GM19372 (cell line): ENCODE results near the gene RPL27.

Source experiments
- ATAC-seq: cut with Tn5 transposase; IDR thresholded peaks from one replicate; pipeline ENCODE4 v1.9.1; 2021; ENCODE audit warnings: mild to moderate bottlenecking, low read depth, moderate library complexity; ENCODE audit not compliant: unreplicated experiment

The RPL27 gene

GRCh38 chr17:43020030-43020621 lies 21.9 kb downstream of the RPL27 start:
- ATAC-seq: no peak

GRCh38 chr17:43020789-43021740 lies 22.8 kb downstream of the RPL27 start:
- no peak for ATAC-seq

- ATAC-seq: peak; percentile 46
Measured at GRCh38 chr17:43021741-43022512, 23.7 kb downstream of the RPL27 start, which contains the start of gene VAT1. Gene VAT1 (minus strand): TSS chr17:43022385. CDS start chr17:43022322, 63 bp downstream.

- ATAC-seq: no peak
Measured at GRCh38 chr17:43024407-43025289, 26.4 kb downstream of the RPL27 start, which contains the start of gene RND2. Gene RND2 (plus strand): TSS chr17:43025231. CDS start chr17:43025348, 117 bp downstream.

GRCh38 chr17:43025290-43025657 lies 27.1 kb downstream of the RPL27 start:
- no peak for ATAC-seq

GRCh38 chr17:43025766-43026537 lies 27.7 kb downstream of the RPL27 start:
- no peak for ATAC-seq

GRCh38 chr17:43026595-43026994 lies 28.4 kb downstream of the RPL27 start:
- ATAC-seq: no peak

GRCh38 chr17:43027091-43028032 lies 29.1 kb downstream of the RPL27 start:
- no peak for ATAC-seq

GRCh38 chr17:43028221-43028861 lies 30.1 kb downstream of the RPL27 start:
- ATAC-seq: no peak

GRCh38 chr17:43030137-43030767 lies 32.0 kb downstream of the RPL27 start:
- ATAC-seq: no peak

- ATAC-seq: no peak
Measured at GRCh38 chr17:43031666-43032065, 33.4 kb downstream of the RPL27 start.

- ATAC-seq: no peak
Measured at GRCh38 chr17:43033948-43034881, 36.0 kb downstream of the RPL27 start.

- no peak for ATAC-seq
Measured at GRCh38 chr17:43034894-43035293, 36.7 kb downstream of the RPL27 start.

GRCh38 chr17:43039646-43040045 lies 41.4 kb downstream of the RPL27 start:
- ATAC-seq: no peak

GRCh38 chr17:43040655-43041054 lies 42.4 kb downstream of the RPL27 start:
- no peak for ATAC-seq

GRCh38 chr17:43042025-43042628 lies 43.9 kb downstream of the RPL27 start:
- no peak for ATAC-seq
